GM20431 (cell line): Measurements from ENCODE around the gene SLC7A6OS.
"Not testable (repeated sequence)": the region's sequence is repeated elsewhere in the genome, so short reads cannot be mapped to it uniquely, and the experiment has no call there.

Experiments used
- in situ Hi-C: fragments of 300-500 bp; cut with MseI, MboI; formaldehyde crosslinking; loops from one replicate; pipeline ENCODE4 v1.15.0; 2020; ENCODE audit warnings: low sequenced_read_pairs; ENCODE audit not compliant: unreplicated experiment

Gene SLC7A6OS

GRCh38 chr16:68299571-68300453 is 10.9 kb downstream of the SLC7A6OS start:
- in situ Hi-C loops = no loop called here

GRCh38 chr16:68298907-68299561 is 11.7 kb downstream of the SLC7A6OS start:
- in situ Hi-C loops = no loop called here

- in situ Hi-C loops = no loop called here
Measured at GRCh38 chr16:68298312-68298711, 12.4 kb downstream of the SLC7A6OS start.

GRCh38 chr16:68297908-68298307 is 12.8 kb downstream of the SLC7A6OS start:
- in situ Hi-C loops = no loop called here

- in situ Hi-C loops = no loop called here
Measured at GRCh38 chr16:68296693-68297092, 14.1 kb downstream of the SLC7A6OS start.

- in situ Hi-C loops = no loop called here
Measured at GRCh38 chr16:68296291-68296690, 14.5 kb downstream of the SLC7A6OS start.

GRCh38 chr16:68292425-68292824 is 18.3 kb downstream of the SLC7A6OS start:
- in situ Hi-C loops = no loop called here

GRCh38 chr16:68291227-68291626 is 19.5 kb downstream of the SLC7A6OS start:
- in situ Hi-C loops = no loop called here

- in situ Hi-C loops = no loop called here
Measured at GRCh38 chr16:68290450-68290849, 20.3 kb downstream of the SLC7A6OS start.

GRCh38 chr16:68289621-68290329 is 21.0 kb downstream of the SLC7A6OS start:
- in situ Hi-C loops = no loop called here

GRCh38 chr16:68289202-68289601 is 21.5 kb downstream of the SLC7A6OS start:
- in situ Hi-C loops = no loop called here

- in situ Hi-C loops = not testable (repeated sequence)
Measured at GRCh38 chr16:68288796-68289195, 21.9 kb downstream of the SLC7A6OS start.

GRCh38 chr16:68288252-68288650 is 22.5 kb downstream of the SLC7A6OS start:
- in situ Hi-C loops = no loop called here

GRCh38 chr16:68287276-68288251 is 23.2 kb downstream of the SLC7A6OS start:
- in situ Hi-C loops = no loop called here

GRCh38 chr16:68286153-68287074 is 24.3 kb downstream of the SLC7A6OS start:
- in situ Hi-C loops = no loop called here

GRCh38 chr16:68285683-68286082 is 25.1 kb downstream of the SLC7A6OS start:
- in situ Hi-C loops = no loop called here

GRCh38 chr16:68284847-68285246 is 25.9 kb downstream of the SLC7A6OS start:
- in situ Hi-C loops = no loop called here

- in situ Hi-C loops = no loop called here
Measured at GRCh38 chr16:68283801-68284598, 26.7 kb downstream of the SLC7A6OS start.
